GM12872 (cell line): ENCODE results near the gene PRSS21.

Experiments used
- CTCF ChIP-seq: IDR thresholded peaks from 3 replicates; pipeline ENCODE4 v1.5.1; 2011; ENCODE audit warnings: low read depth, mild to moderate bottlenecking, low read length, moderate library complexity; ENCODE audit not compliant: insufficient read depth

PRSS21 gene

GRCh38 chr16:2777231-2777902, 39.7 kb upstream of the PRSS21 start, which contains the start of gene ELOB:
ELOB (minus strand) TSS chr16:2777280; CDS start chr16:2777239, 41 bp downstream.
- no peak for TF ChIP-seq CTCF

- no peak for TF ChIP-seq CTCF
These were observed 39.0 kb upstream of the PRSS21 start for GRCh38 chr16:2777903-2778629.

- no peak for TF ChIP-seq CTCF
These were observed 38.4 kb upstream of the PRSS21 start for GRCh38 chr16:2778630-2778958.

GRCh38 chr16:2779151-2779920, 37.7 kb upstream of the PRSS21 start:
- TF ChIP-seq CTCF = no peak

- TF ChIP-seq CTCF = no peak
These were observed 36.8 kb upstream of the PRSS21 start for GRCh38 chr16:2779978-2780898.

GRCh38 chr16:2782583-2783351, 34.3 kb upstream of the PRSS21 start:
- TF ChIP-seq CTCF = no peak
